SK-N-SH (cell line): ENCODE data around the gene HIPK2. TPM values are rescaled to one million over a fixed set of nuclear protein-coding genes. Genes with fewer than 3 reads are reported as not detected.

ENCODE experiments used
- CTCF ChIA-PET: fragments of 300-600, 350-600 bp; formaldehyde crosslinking; extraction: SDS; loops from one replicate; lab custom pipeline; 2021; lab: Yijun Ruan, JAX
- POLR2A ChIA-PET: fragments of 350-600 bp; sonication (Branson Sonifier 250); formaldehyde crosslinking; extraction: SDS; loops from one replicate; lab custom pipeline; 2020; ENCODE audit warnings: antibody characterized with exemption, inconsistent platforms; lab: Yijun Ruan, JAX
- DNase-seq: peaks from one replicate; pipeline ENCODE4 v3.0.0; 2012
- H2AFZ ChIP-seq: fragments of 200-600 bp; sonication (generic); 2 replicates; pipeline ENCODE4 v1.8.1; 2016; ENCODE audit warnings: antibody characterized with exemption, mild to moderate bottlenecking, low read depth
- H3F3A ChIP-seq: fragments of 200-600 bp; sonication (generic); replicated peaks from 2 replicates; pipeline ENCODE3; 2016; ENCODE audit warnings: antibody characterized with exemption, mild to moderate bottlenecking; ENCODE audit not compliant: insufficient read depth
- H3K27ac ChIP-seq, 2 experiments: fragments of 200-500 bp in 1 of 2; fragments of 200-600 bp in 1 of 2; sonication (Bioruptor generic) in 1 of 2; sonication (generic), shearing (Covaris generic) in 1 of 2; 2 replicates each; pipeline versions ENCODE4 v1.5.1 to v1.6.1; 2014 to 2016; ENCODE audit warnings: low read depth in 2 of 2, inconsistent platforms in 1 of 2, low read length in 1 of 2, mild to moderate bottlenecking in 1 of 2, mixed read lengths in 1 of 2
- H3K27me3 ChIP-seq: fragments of 200-600 bp; sonication (generic), shearing (Covaris generic); 2 replicates; pipeline ENCODE4 v1.6.1; 2016; ENCODE audit warnings: mixed run types; ENCODE audit not compliant: insufficient read depth
- H3K36me3 ChIP-seq, 2 experiments: fragments of 200-500 bp in 1 of 2; fragments of 200-600 bp in 1 of 2; sonication (Bioruptor generic) in 1 of 2; sonication (generic) in 1 of 2; replicated peaks in 1 of 2; 2 replicates each; pipeline versions ENCODE3 to v1.5.1; 2014 to 2016; ENCODE audit warnings: low read length in 1 of 2, mild to moderate bottlenecking in 1 of 2; ENCODE audit not compliant: insufficient read depth in 2 of 2, control insufficient read depth in 1 of 2
- H3K4me1 ChIP-seq, 2 experiments: fragments of 200-500 bp in 1 of 2; fragments of 200-600 bp in 1 of 2; sonication (Bioruptor generic) in 1 of 2; sonication (generic), shearing (Covaris generic) in 1 of 2; 2 replicates each; pipeline versions ENCODE4 v1.5.1 to v1.6.1; 2014 to 2016; ENCODE audit warnings: low read depth in 1 of 2, low read length in 1 of 2, mixed run types in 1 of 2; ENCODE audit not compliant: insufficient read depth in 2 of 2, control insufficient read depth in 1 of 2
- H3K4me2 ChIP-seq: fragments of 200-600 bp; sonication (generic), shearing (Covaris generic); 2 replicates; pipeline ENCODE4 v1.6.1; 2017; ENCODE audit warnings: mixed run types
- H3K4me3 ChIP-seq, 2 experiments: fragments of 200-500 bp in 1 of 2; fragments of 200-600 bp in 1 of 2; sonication (Bioruptor generic) in 1 of 2; sonication (generic), shearing (Covaris generic) in 1 of 2; 2 replicates each; pipeline versions ENCODE4 v1.5.1 to v1.8.1; 2014 to 2016; ENCODE audit warnings: low read depth in 2 of 2, inconsistent platforms in 1 of 2, low read length in 1 of 2, mild to moderate bottlenecking in 1 of 2, mixed read lengths in 1 of 2, moderate library complexity in 1 of 2
- H3K79me2 ChIP-seq: fragments of 200-600 bp; sonication (generic); 2 replicates; pipeline ENCODE4 v1.8.1; 2017; ENCODE audit warnings: mild to moderate bottlenecking; ENCODE audit not compliant: insufficient read depth
- H3K9ac ChIP-seq: fragments of 200-600 bp; sonication (generic); 2 replicates; pipeline ENCODE4 v1.6.1; 2017; ENCODE audit warnings: mixed run types
- H3K9me2 ChIP-seq: fragments of 200-600 bp; sonication (generic); 2 replicates; pipeline ENCODE4 v1.6.1; 2017; ENCODE audit warnings: mixed run types
- H3K9me3 ChIP-seq: fragments of 200-600 bp; sonication (generic); 2 replicates; pipeline ENCODE4 v1.6.1; 2017; ENCODE audit warnings: mixed run types, mild to moderate bottlenecking, moderate library complexity
- H4K20me1 ChIP-seq: fragments of 200-600 bp; sonication (generic); 2 replicates; pipeline ENCODE4 v1.6.1; 2017; ENCODE audit warnings: mild to moderate bottlenecking, mixed run types; ENCODE audit not compliant: insufficient read depth
- CTCF ChIP-seq: fragments of 200-600 bp; sonication (generic); IDR thresholded peaks from 2 replicates; pipeline ENCODE4 v1.6.1; 2017; ENCODE audit warnings: antibody characterized with exemption, mild to moderate bottlenecking, moderate library complexity
- FOXJ3 ChIP-seq: sonication (generic); formaldehyde crosslinking; IDR thresholded peaks from 2 replicates; pipeline ENCODE4 v1.5.1; 2020; ENCODE audit warnings: mild to moderate bottlenecking, missing genetic modification reagents
- FOXM1 ChIP-seq: IDR thresholded peaks from 2 replicates; pipeline ENCODE4 v1.4.0; 2012; ENCODE audit warnings: low read depth, mild to moderate bottlenecking
- GABPA ChIP-seq: IDR thresholded peaks from 2 replicates; pipeline ENCODE4 v1.4.0; 2012; ENCODE audit warnings: low read depth, mild to moderate bottlenecking
- GATA2 ChIP-seq: sonication (generic); formaldehyde crosslinking; IDR thresholded peaks from 2 replicates; pipeline ENCODE4 v1.5.0; 2020; ENCODE audit warnings: mild to moderate bottlenecking, missing genetic modification reagents
- JUND ChIP-seq: IDR thresholded peaks from 2 replicates; pipeline ENCODE4 v1.4.0; 2012
- MEF2A ChIP-seq: IDR thresholded peaks from 2 replicates; pipeline ENCODE4 v1.4.0; 2012; ENCODE audit warnings: low read depth, borderline replicate concordance
- MXI1 ChIP-seq: IDR thresholded peaks from 2 replicates; pipeline ENCODE4 v1.6.1; 2012; ENCODE audit warnings: mild to moderate bottlenecking, low read depth, low read length, improper control_type of control experiment
- NFIC ChIP-seq: IDR thresholded peaks from 2 replicates; pipeline ENCODE4 v1.4.0; 2012; ENCODE audit warnings: borderline replicate concordance
- POLR2AphosphoS5 ChIP-seq: IDR thresholded peaks from 2 replicates; pipeline ENCODE4 v1.6.1; 2012; ENCODE audit warnings: low read depth, low read length
- RAD21 ChIP-seq: IDR thresholded peaks from 2 replicates; pipeline ENCODE4 v1.6.1; 2012; ENCODE audit warnings: mild to moderate bottlenecking, low read length
- RCOR1 ChIP-seq: fragments of 150-350 bp; IDR thresholded peaks from 2 replicates; pipeline ENCODE4 v1.6.1; 2017; ENCODE audit warnings: antibody characterized with exemption, low read length
- REST ChIP-seq: IDR thresholded peaks from 2 replicates; pipeline ENCODE4 v1.6.1; 2012; ENCODE audit warnings: mild to moderate bottlenecking, low read depth, low read length, moderate library complexity
- RFX5 ChIP-seq: IDR thresholded peaks from 2 replicates; pipeline ENCODE4 v1.6.1; 2012; ENCODE audit warnings: mild to moderate bottlenecking, improper control_type of control experiment, low read length
- USF2 ChIP-seq: fragments of 150-350 bp; IDR thresholded peaks from 2 replicates; pipeline ENCODE4 v1.6.1; 2017; ENCODE audit warnings: antibody characterized with exemption, low read length, low read depth, borderline replicate concordance
- ZBTB33 ChIP-seq: IDR thresholded peaks from 2 replicates; pipeline ENCODE4 v1.4.0; 2012; ENCODE audit warnings: low read depth, borderline replicate concordance
- WGBS: methylation state at CpG from one replicate; pipeline ENCODE4 v1.1.6; 2017; ENCODE audit warnings: low lambda C conversion rate; 5-methylcytosine and 5-hydroxymethylcytosine counted together
- polyA plus RNA-seq, 3 experiments: library from polyadenylated mRNA; depleted of rRNA; stranded (reverse); fragments of >200 nt; gene quantifications; 2 replicates each; pipeline ENCODE4 v1.2.3, GENCODE V29; 2012

HIPK2 gene
- polyA plus RNA-seq, 1 of the 3 experiments (the other 2 are of a cell fraction): 14.2 TPM

- H4K20me1 ChIP-seq: peaks cover 92% of the 10 kb centered on the region
- H3K4me1 ChIP-seq: peaks cover 19 to 43% of the 10 kb centered on the region in 2 experiments; a peak in 2 of 4 replicates
- WGBS: 98% methylated on average over 6 of the region's 6 CpGs
- peaks cover 9% of the 10 kb centered on the region for H3F3A ChIP-seq
- TF ChIP-seq MEF2A (no peak), REST (peak; percentile 82)
- no peak overlapping the region for H3K4me2 ChIP-seq
- ChIA-PET CTCF (interaction anchor here (1.1 to 2.6 kb wide), 2 partner anchors 32 to 93 kb away, joined by 3 to 10 read pairs; no protein-coding TSS in a partner anchor), POLR2A (no interaction called here)
- H3K36me3 ChIP-seq: peaks cover 2 to 6% of the 10 kb centered on the region in 2 experiments
- no peak overlapping the region for H3K9ac ChIP-seq
- H3K27me3 ChIP-seq: no peaks in the 10 kb centered on the region
- H3K79me2 ChIP-seq: peaks cover 100% of the 10 kb centered on the region
- H3K9me2 ChIP-seq: no peaks in the 10 kb centered on the region
- no peak overlapping the region for H3K4me3 ChIP-seq
- H3K9me3 ChIP-seq: no peaks in the 10 kb centered on the region
- no peak overlapping the region for H2AFZ ChIP-seq
- no peak for DNase-seq
- no peak overlapping the region for H3K27ac ChIP-seq
These were observed 39.7 kb downstream of the HIPK2 start for GRCh38 chr7:139738101-139738489.

- no peak overlapping the region for H3K4me2 ChIP-seq
- H2AFZ ChIP-seq: no peak overlapping the region
- peaks cover 90% of the 10 kb centered on the region for H4K20me1 ChIP-seq
- no peak overlapping the region for H3K9ac ChIP-seq
- no peaks in the 10 kb centered on the region for H3K27me3 ChIP-seq
- CTCF ChIA-PET: interaction anchor here (0.6 to 2.6 kb wide), 5 partner anchors 10 to 437 kb away, joined by 3 to 10 read pairs (median 3); no protein-coding TSS in a partner anchor
- 0 out of 4 replicates have a peak overlapping the region, but pooled peaks of 1 of the 2 experiments have one; percentile 6 for H3K27ac ChIP-seq
- 95% methylated on average over 10 of the region's 10 CpGs for WGBS
- no peak overlapping the region for H3K4me3 ChIP-seq
- H3K36me3 ChIP-seq: peaks cover 2 to 6% of the 10 kb centered on the region in 2 experiments
- POLR2A ChIA-PET: no interaction called here
- no peaks in the 10 kb centered on the region for H3K9me3 ChIP-seq
- H3F3A ChIP-seq: peaks cover 9% of the 10 kb centered on the region
- peaks cover 17 to 42% of the 10 kb centered on the region in 2 experiments for H3K4me1 ChIP-seq
- H3K9me2 ChIP-seq: no peaks in the 10 kb centered on the region
- H3K79me2 ChIP-seq: peaks cover 98% of the 10 kb centered on the region
- no peak for DNase-seq
- no peak for TF ChIP-seq RCOR1
- no peak for TF ChIP-seq FOXM1
- no peak for TF ChIP-seq USF2
- no peak for TF ChIP-seq GABPA
- no peak for TF ChIP-seq FOXJ3 (CRISPR knock-in tag)
- TF ChIP-seq MXI1: no peak
- TF ChIP-seq ZBTB33: no peak
- TF ChIP-seq POLR2AphosphoS5: no peak
- TF ChIP-seq RFX5: no peak
- no peak for TF ChIP-seq GATA2
- TF ChIP-seq CTCF: no peak
- no peak for TF ChIP-seq NFIC
- no peak for TF ChIP-seq MEF2A
- TF ChIP-seq JUND: no peak
- no peak for TF ChIP-seq RAD21
These were observed 40.3 kb downstream of the HIPK2 start for GRCh38 chr7:139737221-139738100.
